Measurements from ENCODE around the gene CYB561A3. TPM values are rescaled to one million over a fixed set of nuclear protein-coding genes. Genes with fewer than 3 reads are reported as not detected.
A peak's percentile ranks its signal among the peaks of the same experiment; 100 is the strongest.

Gene CYB561A3
- total RNA-seq, 2 experiments from 2014 or later: 28.1 to 63.8 TPM

DNA sequence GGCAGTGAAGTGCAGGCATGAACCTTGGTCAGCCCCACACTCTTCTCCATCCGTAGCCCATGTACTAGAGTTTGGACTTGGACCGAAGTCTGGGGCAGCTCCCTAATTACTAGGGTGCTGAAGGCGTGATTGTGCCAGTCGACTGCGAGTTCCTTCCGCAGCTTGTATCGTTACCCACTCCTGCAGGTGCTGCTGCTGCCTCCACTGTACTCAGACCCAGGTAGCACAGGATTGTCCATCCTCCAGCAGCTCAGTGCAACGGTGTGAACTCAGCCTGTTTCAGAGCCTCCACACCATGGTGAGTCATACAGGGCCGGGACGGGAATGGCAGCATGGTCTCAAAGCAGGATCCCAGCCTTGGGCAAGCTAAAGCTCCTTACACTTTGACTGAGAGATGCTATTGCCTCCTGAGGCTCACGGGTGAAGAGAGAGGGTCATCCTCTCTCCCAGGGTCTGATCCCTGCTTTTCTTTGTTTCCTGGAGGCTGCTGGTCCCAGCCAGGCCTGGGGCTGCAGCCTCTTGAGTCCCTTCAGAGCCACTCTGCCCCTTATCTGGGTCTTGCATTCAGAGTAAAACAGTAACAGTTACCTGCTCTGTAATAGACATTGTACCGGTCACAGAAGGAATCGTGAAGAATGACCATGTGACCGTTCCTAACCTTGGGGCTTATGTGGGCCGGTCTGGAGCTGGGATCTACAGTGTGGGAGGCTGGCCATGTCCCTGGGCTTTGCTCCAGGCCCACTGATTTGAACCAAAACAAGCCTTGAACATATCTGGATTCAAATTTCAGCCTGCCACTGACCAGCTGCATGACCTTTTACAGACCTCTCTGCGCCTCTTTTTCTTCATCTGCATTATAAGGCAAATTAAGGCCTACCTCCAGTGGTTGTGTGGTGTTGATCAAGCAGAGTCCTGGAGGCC, 27.0 kb downstream of the CYB561A3 start:
- POLR2A ChIA-PET: interaction anchor here (0.7 to 4.9 kb wide), 11 partner anchors 13 to 173 kb away, joined by 3 to 80 read pairs (median 6); partner anchors contain the start of genes CPSF7, CYB561A3, SDHAF2 and TMEM138
- no TSS peak for BruUV-seq (replicated peaks)

DNA sequence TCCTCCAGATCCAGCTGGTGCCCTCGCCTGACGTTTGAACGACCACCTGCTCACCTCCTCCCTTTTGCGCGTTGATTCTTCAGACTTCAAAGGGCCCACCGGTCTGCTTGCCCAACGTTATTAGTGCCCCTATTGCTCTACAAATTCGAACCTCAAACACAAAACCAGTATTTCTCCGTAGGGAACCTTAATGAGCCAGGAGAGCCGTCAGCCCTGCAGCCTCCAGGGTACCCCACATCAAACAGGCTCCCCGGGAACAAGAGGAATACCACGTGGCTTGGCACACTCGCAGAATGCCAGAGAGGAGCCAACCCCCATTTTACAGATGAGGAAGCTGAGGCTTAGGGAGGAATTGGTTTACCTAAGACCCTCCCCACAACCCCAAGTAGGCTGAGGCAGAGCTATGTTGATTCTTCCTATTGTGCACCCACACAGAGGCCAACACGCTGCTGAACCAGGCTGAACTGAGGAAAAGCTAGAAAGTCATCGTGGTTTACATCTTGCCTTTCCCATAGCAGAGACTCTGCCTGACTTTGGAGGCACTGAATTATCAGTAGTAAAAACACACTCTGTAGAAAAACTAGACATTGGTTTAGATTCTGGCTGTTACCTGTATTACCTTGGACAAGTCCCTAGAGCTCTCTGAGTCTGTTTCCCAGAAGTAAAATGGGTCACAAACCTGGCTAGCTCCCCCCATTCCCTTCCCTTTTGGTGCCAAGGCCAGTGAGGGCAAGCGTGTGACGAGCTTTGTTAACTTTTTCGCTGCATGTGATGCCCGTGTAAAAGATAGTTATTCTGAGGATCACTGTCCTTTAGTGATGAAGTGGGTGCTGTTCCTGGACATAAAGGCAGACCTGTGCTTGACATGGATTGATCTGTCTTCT, 27.9 kb downstream of the CYB561A3 start:
- ChIA-PET CTCF (ENCODE audit: unreplicated experiment) (interaction anchor here (0.7 to 2.5 kb wide), 3 partner anchors 27 to 52 kb away, joined by 3 to 9 read pairs (median 3); partner anchors contain the start of gene CYB561A3), POLR2A (interaction anchor here (0.7 to 4.9 kb wide), 10 partner anchors 14 to 172 kb away, joined by 3 to 80 read pairs (median 6); partner anchors contain the start of genes CPSF7, CYB561A3, SDHAF2 and TMEM138)
- peak; percentile 60 for DNase-seq (ENCODE audit: low spot score)
- H4K20me1 ChIP-seq (ENCODE audit: insufficient read depth, low read length): peaks cover 11% of the 10 kb centered on the region
- H3K9me2 ChIP-seq (ENCODE audit: insufficient read depth, low read length): no peaks in the 10 kb centered on the region
- TF ChIP-seq EZH2phosphoT487 (IDR thresholded peaks at IDR 0.05; ENCODE audit: borderline replicate concordance, low read depth, low read length): no peak
- TF ChIP-seq, protein P1, sequence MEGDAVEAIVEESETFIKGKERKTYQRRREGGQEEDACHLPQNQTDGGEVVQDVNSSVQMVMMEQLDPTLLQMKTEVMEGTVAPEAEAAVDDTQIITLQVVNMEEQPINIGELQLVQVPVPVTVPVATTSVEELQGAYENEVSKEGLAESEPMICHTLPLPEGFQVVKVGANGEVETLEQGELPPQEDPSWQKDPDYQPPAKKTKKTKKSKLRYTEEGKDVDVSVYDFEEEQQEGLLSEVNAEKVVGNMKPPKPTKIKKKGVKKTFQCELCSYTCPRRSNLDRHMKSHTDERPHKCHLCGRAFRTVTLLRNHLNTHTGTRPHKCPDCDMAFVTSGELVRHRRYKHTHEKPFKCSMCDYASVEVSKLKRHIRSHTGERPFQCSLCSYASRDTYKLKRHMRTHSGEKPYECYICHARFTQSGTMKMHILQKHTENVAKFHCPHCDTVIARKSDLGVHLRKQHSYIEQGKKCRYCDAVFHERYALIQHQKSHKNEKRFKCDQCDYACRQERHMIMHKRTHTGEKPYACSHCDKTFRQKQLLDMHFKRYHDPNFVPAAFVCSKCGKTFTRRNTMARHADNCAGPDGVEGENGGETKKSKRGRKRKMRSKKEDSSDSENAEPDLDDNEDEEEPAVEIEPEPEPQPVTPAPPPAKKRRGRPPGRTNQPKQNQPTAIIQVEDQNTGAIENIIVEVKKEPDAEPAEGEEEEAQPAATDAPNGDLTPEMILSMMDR (conservative IDR thresholded peaks at IDR 0.05; ENCODE audit: low read length): no peak
- intact Hi-C loops (cut with micrococcal nuclease; ENCODE audit: unreplicated experiment): loop anchor here (5.0 kb wide), 1 partner anchor 94 kb away; the partner anchor contains the start of gene CPSF7
- H2AFZ ChIP-seq (ENCODE audit: low read length): peak overlapping the region; percentile 26; the same call in 1 of the 2 replicates
- peak overlapping the region; percentile 79 for H3K27ac ChIP-seq (ENCODE audit: low read depth, low read length, poor library complexity, severe bottlenecking)
- H3K4me1 ChIP-seq (ENCODE audit: insufficient read depth, low read length, poor library complexity, severe bottlenecking): peaks cover 44% of the 10 kb centered on the region
- peaks cover 46% of the 10 kb centered on the region for H3K79me2 ChIP-seq (ENCODE audit: insufficient read depth, low read depth, low read length)
- BruUV-seq (replicated peaks): TSS peak; percentile 91
- no peaks in the 10 kb centered on the region for H3K9me3 ChIP-seq (ENCODE audit: low read length)
- peaks cover 36% of the 10 kb centered on the region for H3K36me3 ChIP-seq (ENCODE audit: insufficient read depth, low read length)
- H3K4me3 ChIP-seq (ENCODE audit: low read depth, low read length, poor library complexity, severe bottlenecking): peak overlapping the region; percentile 98
- peak overlapping the region; percentile 96 for H3K4me2 ChIP-seq (ENCODE audit: low read length)

More for the DNA sequence above, 27.0 kb downstream of the CYB561A3 start:
- no peak for TF ChIP-seq EZH2phosphoT487 (IDR thresholded peaks at IDR 0.05; ENCODE audit: borderline replicate concordance, low read depth, low read length)
- TF ChIP-seq, protein P1 (conservative IDR thresholded peaks at IDR 0.05; ENCODE audit: low read length): no peak
- CTCF ChIA-PET (ENCODE audit: unreplicated experiment): interaction anchor here (0.7 to 2.5 kb wide), 3 partner anchors 26 to 51 kb away, joined by 3 to 9 read pairs (median 3); partner anchors contain the start of gene CYB561A3
- intact Hi-C loops (cut with micrococcal nuclease; ENCODE audit: unreplicated experiment): loop anchor here (5.0 kb wide), 1 partner anchor 93 kb away; the partner anchor contains the start of gene CPSF7
- H3K9me3 ChIP-seq (ENCODE audit: low read length): no peaks in the 10 kb centered on the region
- no peaks in the 10 kb centered on the region for H3K9me2 ChIP-seq (ENCODE audit: insufficient read depth, low read length)
- no peak overlapping the region for H2AFZ ChIP-seq (ENCODE audit: low read length)
- H3K27ac ChIP-seq (ENCODE audit: low read depth, low read length, poor library complexity, severe bottlenecking): no peak overlapping the region
- H4K20me1 ChIP-seq (ENCODE audit: insufficient read depth, low read length): peaks cover 11% of the 10 kb centered on the region
- peak overlapping the region; percentile 96 for H3K4me2 ChIP-seq (ENCODE audit: low read length)
- DNase-seq (ENCODE audit: low spot score): no peak
- peaks cover 37% of the 10 kb centered on the region for H3K79me2 ChIP-seq (ENCODE audit: insufficient read depth, low read depth, low read length)
- peaks cover 28% of the 10 kb centered on the region for H3K36me3 ChIP-seq (ENCODE audit: insufficient read depth, low read length)
- peaks cover 44% of the 10 kb centered on the region for H3K4me1 ChIP-seq (ENCODE audit: insufficient read depth, low read length, poor library complexity, severe bottlenecking)
- no peak overlapping the region for H3K4me3 ChIP-seq (ENCODE audit: low read depth, low read length, poor library complexity, severe bottlenecking)

Measured in OCI-LY7 (cell line).